ENCODE data around the gene CCDC6.

- TF ChIP-seq POLR2AphosphoS5 (IDR thresholded peaks at IDR 0.05) (no peak), CTCF (IDR thresholded peaks at IDR 0.05) (no peak), EP300 (IDR thresholded peaks at IDR 0.05) (no peak)
Measured at GRCh38 chr10:59804220-59804619, 102.1 kb downstream of the CCDC6 start.
